ENCODE results near the gene BBS9. TPM values are rescaled to one million over a fixed set of nuclear protein-coding genes. Genes with fewer than 3 reads are reported as not detected.
"Not testable (repeated sequence)": the region's sequence is repeated elsewhere in the genome, so short reads cannot be mapped to it uniquely, and the experiment has no call there.

Gene BBS9
- polyA plus RNA-seq, 1 donor from 2014 or later: 7.8 TPM

DNA sequence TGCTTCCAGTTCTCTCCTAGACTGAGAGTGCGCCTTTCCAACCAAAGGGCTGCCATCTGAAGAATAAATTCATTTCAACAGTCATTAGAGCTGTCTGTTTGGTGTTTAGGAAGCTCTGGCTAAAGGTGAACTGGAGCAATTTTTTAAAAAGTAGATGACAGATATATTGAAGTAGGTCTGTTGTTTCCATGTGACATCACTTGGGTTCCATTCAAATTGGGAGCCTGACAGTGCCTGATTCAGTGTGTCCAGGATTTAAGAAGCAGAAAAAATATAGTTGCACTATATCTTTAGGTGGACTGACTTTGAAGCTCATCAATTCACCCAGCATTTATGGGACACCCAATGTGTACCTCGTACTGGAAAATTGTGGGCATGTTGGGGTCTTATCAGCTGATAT is 367.7 kb downstream of the BBS9 start:
- no peaks in the 10 kb centered on the region for H3K36me3 Mint-ChIP-seq
- no peak overlapping the region for H3K4me3 Mint-ChIP-seq
- no peaks in the 10 kb centered on the region for H3K9me3 Mint-ChIP-seq
- H3K27me3 Mint-ChIP-seq: no peaks in the 10 kb centered on the region
- H3K27ac Mint-ChIP-seq: peak overlapping the region in 1 of 3 donors; percentile 57
- no peaks in the 10 kb centered on the region for H3K4me1 Mint-ChIP-seq

DNA sequence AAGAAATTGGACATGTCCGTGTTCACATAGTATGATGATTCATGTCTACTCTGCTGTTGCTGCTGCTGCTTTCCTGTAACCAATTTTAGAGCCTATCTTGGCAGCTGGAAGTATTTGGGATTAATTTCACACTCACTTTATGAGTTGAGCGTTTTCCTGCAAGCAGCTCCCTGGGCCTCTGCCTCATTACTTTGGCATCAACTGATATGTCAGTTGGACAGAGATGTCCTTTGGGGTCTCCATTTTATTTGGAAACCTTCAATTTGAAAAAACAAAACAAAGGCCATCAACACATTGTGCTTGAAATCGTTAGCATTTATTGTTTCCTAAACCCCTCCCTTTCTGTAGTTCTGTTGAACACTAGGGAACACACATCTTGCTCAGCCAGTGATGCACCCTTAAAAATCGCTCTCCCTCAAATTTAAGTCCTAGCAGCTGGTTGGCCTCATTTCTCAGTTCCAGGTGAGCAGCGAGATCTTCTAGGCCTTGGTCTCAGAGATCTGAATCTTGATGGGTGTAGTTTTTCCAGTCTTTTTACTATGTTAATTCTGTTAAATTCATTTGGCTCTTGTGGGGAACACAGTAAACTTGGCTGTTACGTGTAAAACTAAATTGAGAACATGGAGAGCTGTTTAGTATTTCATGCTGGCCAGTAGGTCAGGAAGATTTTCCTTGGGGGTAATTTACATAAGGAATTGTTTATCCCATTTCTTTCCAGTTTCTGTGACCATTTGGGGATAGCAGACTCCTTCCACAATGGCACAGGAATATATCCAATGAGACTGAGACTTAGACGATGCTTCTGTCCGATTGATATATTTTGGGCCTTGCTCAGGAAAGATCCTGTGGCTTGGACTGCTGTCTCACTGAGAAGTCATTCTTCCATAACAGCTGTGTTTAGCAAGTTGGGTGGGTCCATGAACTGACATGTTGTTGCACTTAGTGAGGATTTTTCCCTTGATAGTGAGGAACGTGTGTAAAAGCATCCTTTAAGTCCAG is 371.6 kb downstream of the BBS9 start:
- no peaks in the 10 kb centered on the region for H3K9me3 Mint-ChIP-seq
- no peak overlapping the region for H3K27ac Mint-ChIP-seq

GRCh38 chr7:33503014-33503413 is 373.6 kb downstream of the BBS9 start:
- H3K4me3 Mint-ChIP-seq: no peak overlapping the region
- peaks cover 8% of the 10 kb centered on the region for H3K36me3 Mint-ChIP-seq
- no peaks in the 10 kb centered on the region for H3K4me1 Mint-ChIP-seq
- H3K27ac Mint-ChIP-seq: no peak overlapping the region
- H3K9me3 Mint-ChIP-seq: no peaks in the 10 kb centered on the region
- no peaks in the 10 kb centered on the region for H3K27me3 Mint-ChIP-seq

More for the DNA sequence above, 371.6 kb downstream of the BBS9 start:
- H3K4me3 Mint-ChIP-seq: no peak overlapping the region
- H3K36me3 Mint-ChIP-seq: peaks cover 3% of the 10 kb centered on the region
- H3K4me1 Mint-ChIP-seq: no peaks in the 10 kb centered on the region
- H3K27me3 Mint-ChIP-seq: no peaks in the 10 kb centered on the region

GRCh38 chr7:33503736-33504135 is 374.4 kb downstream of the BBS9 start:
- Mint-ChIP-seq H3K27me3 (no peaks in the 10 kb centered on the region), H3K27ac (no peak overlapping the region), H3K4me1 (no peaks in the 10 kb centered on the region), H3K9me3 (no peaks in the 10 kb centered on the region), H3K4me3 (no peak overlapping the region), H3K36me3 (peaks cover 8% of the 10 kb centered on the region)

DNA sequence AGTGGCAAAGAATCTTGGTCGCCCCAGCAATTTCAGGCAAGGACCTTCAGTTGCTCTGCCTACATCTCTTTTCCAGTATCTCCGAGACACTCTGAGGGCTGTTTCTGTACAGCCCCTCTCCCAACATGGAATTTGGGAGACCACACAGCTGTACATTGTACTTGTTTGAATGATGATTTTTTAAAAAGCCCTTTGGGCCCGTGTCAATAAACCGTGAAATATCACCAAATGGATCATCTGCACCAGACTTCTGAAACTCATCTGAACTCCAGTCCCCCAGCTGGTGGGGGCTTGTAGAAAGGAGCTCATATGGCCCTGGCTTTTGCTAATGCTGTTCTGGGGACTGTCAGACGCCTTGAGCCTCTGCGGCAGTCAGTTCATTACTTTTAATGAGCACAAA is 374.9 kb downstream of the BBS9 start:
- Mint-ChIP-seq H3K36me3 (peaks cover 8% of the 10 kb centered on the region), H3K4me1 (no peaks in the 10 kb centered on the region), H3K4me3 (no peak overlapping the region), H3K27me3 (no peaks in the 10 kb centered on the region), H3K9me3 (no peaks in the 10 kb centered on the region), H3K27ac (no peak overlapping the region)

DNA sequence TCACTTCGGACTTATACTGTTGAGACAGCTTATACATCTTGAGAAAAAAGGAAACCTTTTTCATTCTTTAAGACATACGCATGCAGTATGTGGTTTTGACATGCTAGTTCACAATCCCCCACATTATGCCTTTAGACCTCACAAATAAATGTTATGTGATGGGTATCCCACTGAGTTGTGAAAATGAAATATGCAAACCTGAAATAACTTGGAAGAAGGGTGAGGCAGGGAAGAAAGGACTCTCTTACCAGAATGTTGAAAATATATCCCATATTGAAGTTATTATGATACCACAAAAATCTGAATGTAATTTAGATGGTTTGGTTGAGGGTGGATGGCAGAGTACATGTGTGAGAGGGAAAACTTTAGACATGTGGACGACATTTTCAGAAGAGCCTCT is 379.8 kb downstream of the BBS9 start:
- Mint-ChIP-seq H3K4me3 (no peak overlapping the region), H3K4me1 (no peaks in the 10 kb centered on the region), H3K27ac (no peak overlapping the region), H3K9me3 (no peaks in the 10 kb centered on the region), H3K36me3 (peaks cover 16% of the 10 kb centered on the region), H3K27me3 (no peaks in the 10 kb centered on the region)

GRCh38 chr7:33511778-33512177 is 382.4 kb downstream of the BBS9 start:
- Mint-ChIP-seq H3K27ac (no peak overlapping the region), H3K27me3 (no peaks in the 10 kb centered on the region), H3K4me3 (no peak overlapping the region), H3K36me3 (peaks cover 12% of the 10 kb centered on the region), H3K9me3 (no peaks in the 10 kb centered on the region), H3K4me1 (no peaks in the 10 kb centered on the region)

GRCh38 chr7:33516568-33516967 is 387.2 kb downstream of the BBS9 start:
- Mint-ChIP-seq H3K36me3 (peaks cover 10% of the 10 kb centered on the region), H3K27me3 (no peaks in the 10 kb centered on the region), H3K27ac (no peak overlapping the region), H3K4me3 (no peak overlapping the region), H3K4me1 (no peaks in the 10 kb centered on the region), H3K9me3 (no peaks in the 10 kb centered on the region)

GRCh38 chr7:33517191-33517590 is 387.8 kb downstream of the BBS9 start:
- Mint-ChIP-seq H3K4me1 (no peaks in the 10 kb centered on the region), H3K9me3 (no peaks in the 10 kb centered on the region), H3K4me3 (no peak overlapping the region), H3K27me3 (no peaks in the 10 kb centered on the region), H3K27ac (no peak overlapping the region), H3K36me3 (peaks cover 10% of the 10 kb centered on the region)

DNA sequence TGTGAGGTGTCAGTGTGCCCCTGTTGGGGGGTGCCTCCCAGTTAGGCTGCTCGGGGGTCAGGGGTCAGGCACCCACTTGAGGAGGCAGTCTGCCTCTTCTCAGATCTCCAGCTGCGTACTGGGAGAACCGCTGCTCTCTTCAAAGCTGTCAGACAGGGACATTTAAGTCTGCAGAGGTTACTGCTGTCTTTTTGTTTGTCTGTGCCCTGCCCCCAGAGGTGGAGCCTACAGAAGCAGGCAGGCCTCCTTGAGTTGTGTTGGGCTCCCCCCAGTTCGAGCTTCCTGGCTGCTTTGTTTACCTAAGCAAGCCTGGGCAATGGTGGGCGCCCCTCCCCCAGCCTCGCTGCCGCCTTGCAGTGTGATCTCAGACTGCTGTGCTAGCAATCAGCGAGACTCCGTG is 397.6 kb downstream of the BBS9 start:
- not testable (repeated sequence) for H3K4me3 Mint-ChIP-seq, H3K27me3 Mint-ChIP-seq, H3K36me3 Mint-ChIP-seq, H3K4me1 Mint-ChIP-seq, H3K9me3 Mint-ChIP-seq, H3K27ac Mint-ChIP-seq

GRCh38 chr7:33527613-33528012 is 398.2 kb downstream of the BBS9 start:
- H3K9me3 Mint-ChIP-seq, H3K36me3 Mint-ChIP-seq, H3K27ac Mint-ChIP-seq, H3K27me3 Mint-ChIP-seq, H3K4me3 Mint-ChIP-seq, H3K4me1 Mint-ChIP-seq: not testable (repeated sequence)

DNA sequence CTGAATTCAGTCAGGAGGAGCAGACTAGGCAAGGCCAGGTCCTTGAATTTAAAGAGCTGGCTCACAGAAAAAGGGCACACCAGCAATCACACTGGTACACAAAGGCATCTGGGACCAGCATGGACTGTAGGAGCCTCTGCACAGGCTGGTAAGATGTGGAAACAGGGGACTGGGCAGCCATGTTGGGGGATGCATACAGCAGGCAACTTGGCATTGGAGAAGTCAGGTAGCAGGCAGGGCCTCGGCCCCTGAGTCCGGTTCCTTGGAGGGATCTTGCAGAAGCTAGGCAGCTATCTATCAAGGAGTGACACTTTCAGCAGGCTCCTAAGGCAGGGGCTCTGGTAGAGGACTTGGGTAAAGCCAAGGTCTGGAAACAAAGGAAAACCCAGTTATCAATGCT is 399.7 kb downstream of the BBS9 start:
- Mint-ChIP-seq H3K4me1 (peaks cover 0 to 1% (median 0%) of the 10 kb centered on the region in 3 donors), H3K9me3 (peaks cover 0 to 4% (median 1%) of the 10 kb centered on the region in 3 donors), H3K27me3 (no peaks in the 10 kb centered on the region), H3K36me3 (peaks cover 2% of the 10 kb centered on the region), H3K27ac (no peak overlapping the region), H3K4me3 (no peak overlapping the region)

GRCh38 chr7:33530664-33531063 is 401.3 kb downstream of the BBS9 start:
- peaks cover 0 to 1% (median 0%) of the 10 kb centered on the region in 3 donors for H3K4me1 Mint-ChIP-seq
- peaks cover 7% of the 10 kb centered on the region for H3K36me3 Mint-ChIP-seq
- H3K4me3 Mint-ChIP-seq: no peak overlapping the region
- peaks cover 0 to 2% (median 1%) of the 10 kb centered on the region in 3 donors for H3K9me3 Mint-ChIP-seq
- H3K27me3 Mint-ChIP-seq: no peaks in the 10 kb centered on the region
- H3K27ac Mint-ChIP-seq: no peak overlapping the region

- Mint-ChIP-seq H3K27ac (peak overlapping the region in 1 of 3 donors; percentile 43), H3K36me3 (peaks cover 7% of the 10 kb centered on the region), H3K4me3 (no peak overlapping the region), H3K9me3 (peaks cover 0 to 4% (median 1%) of the 10 kb centered on the region in 3 donors), H3K27me3 (no peaks in the 10 kb centered on the region), H3K4me1 (peaks cover 0 to 1% (median 0%) of the 10 kb centered on the region in 3 donors)
Observed at GRCh38 chr7:33531888-33532287, 402.5 kb downstream of the BBS9 start.

- Mint-ChIP-seq H3K36me3 (peaks cover 16% of the 10 kb centered on the region), H3K4me1 (peaks cover 0 to 1% (median 0%) of the 10 kb centered on the region in 3 donors)
Observed at GRCh38 chr7:33534833-33535232, 405.5 kb downstream of the BBS9 start.

DNA sequence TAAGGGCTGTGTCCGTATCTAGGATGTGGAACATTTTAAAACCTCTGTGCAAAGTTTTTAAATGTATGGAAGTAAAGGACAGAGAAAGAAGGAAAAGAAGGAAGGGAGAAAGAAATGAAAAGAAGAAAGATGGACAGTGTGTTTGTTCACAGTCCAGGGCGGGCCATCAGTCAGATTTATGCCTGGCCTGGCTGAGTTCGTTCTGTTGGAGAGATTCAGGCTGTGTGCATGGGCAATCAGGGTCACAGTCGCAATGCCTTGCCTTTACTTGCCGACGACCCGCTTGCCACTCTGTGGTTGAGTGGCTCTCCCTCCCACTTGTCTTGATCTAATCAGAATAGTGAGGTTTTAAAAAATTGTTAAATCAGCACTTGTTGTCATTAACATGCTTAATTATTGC is 406.6 kb downstream of the BBS9 start:
- Mint-ChIP-seq H3K9me3 (peaks cover 9 to 17% (median 12%) of the 10 kb centered on the region in 3 donors), H3K36me3 (peaks cover 23% of the 10 kb centered on the region), H3K4me1 (peaks cover 0 to 1% (median 0%) of the 10 kb centered on the region in 3 donors), H3K27ac (no peak overlapping the region), H3K27me3 (no peaks in the 10 kb centered on the region), H3K4me3 (no peak overlapping the region)

More at GRCh38 chr7:33534833-33535232, 405.5 kb downstream of the BBS9 start:
- H3K9me3 Mint-ChIP-seq: peaks cover 3 to 13% (median 10%) of the 10 kb centered on the region in 3 donors
- H3K4me3 Mint-ChIP-seq: no peak overlapping the region
- no peaks in the 10 kb centered on the region for H3K27me3 Mint-ChIP-seq
- H3K27ac Mint-ChIP-seq: no peak overlapping the region
